Measurements from ENCODE around the gene TTC36.
"Not testable (repeated sequence)": the region's sequence is repeated elsewhere in the genome, so short reads cannot be mapped to it uniquely, and the experiment has no call there.

The TTC36 gene

DNA sequence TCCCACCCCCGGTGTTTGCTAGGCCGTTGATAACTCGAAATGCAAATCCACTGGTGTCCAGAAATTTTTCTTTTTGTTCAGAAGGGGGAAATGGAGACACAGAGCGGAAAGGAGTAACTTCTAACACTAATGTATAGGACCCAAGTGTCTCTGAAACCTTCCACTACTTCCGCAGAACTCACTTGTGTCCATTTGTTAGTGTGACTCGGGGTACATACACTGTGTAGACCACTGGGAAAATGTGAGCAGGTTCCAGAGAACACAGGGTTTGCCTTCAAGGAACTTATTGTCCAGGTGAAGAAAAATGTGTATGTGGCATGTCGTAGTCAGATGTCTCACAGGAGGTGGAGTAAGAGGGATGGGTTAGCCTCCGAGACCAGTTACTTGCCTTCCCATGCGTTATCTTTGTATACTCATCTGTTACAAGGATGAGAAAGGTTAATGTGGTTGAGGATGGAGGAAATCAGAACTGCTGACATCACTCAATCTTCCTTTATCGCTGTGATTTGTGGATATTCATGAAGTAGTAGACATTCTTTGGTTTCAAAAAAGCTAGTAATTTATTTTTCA lies 45.8 kb downstream of the TTC36 start:
- no peak overlapping the region for H3K27ac ChIP-seq (ENCODE audit: insufficient read depth, low read depth, low read length, poor library complexity, severe bottlenecking)
- 14 to 15% methylated on average over 10 of the region's 10 CpGs for WGBS, 2 experiments
- no peaks in the 10 kb centered on the region for H3K9me3 ChIP-seq (ENCODE audit: control insufficient read depth, low read length)
- no peaks in the 10 kb centered on the region for H3K36me3 ChIP-seq (ENCODE audit: control insufficient read depth, insufficient read depth, low read length)
- peak overlapping the region; percentile 99 for H3K4me3 ChIP-seq (ENCODE audit: insufficient read depth, low read depth, low read length)
- no peaks in the 10 kb centered on the region for H3K27me3 ChIP-seq (ENCODE audit: control insufficient read depth, insufficient read depth, low read length, poor library complexity, severe bottlenecking)
- no peaks in the 10 kb centered on the region for H3K4me1 ChIP-seq (ENCODE audit: control insufficient read depth, insufficient read depth, low read length)

DNA sequence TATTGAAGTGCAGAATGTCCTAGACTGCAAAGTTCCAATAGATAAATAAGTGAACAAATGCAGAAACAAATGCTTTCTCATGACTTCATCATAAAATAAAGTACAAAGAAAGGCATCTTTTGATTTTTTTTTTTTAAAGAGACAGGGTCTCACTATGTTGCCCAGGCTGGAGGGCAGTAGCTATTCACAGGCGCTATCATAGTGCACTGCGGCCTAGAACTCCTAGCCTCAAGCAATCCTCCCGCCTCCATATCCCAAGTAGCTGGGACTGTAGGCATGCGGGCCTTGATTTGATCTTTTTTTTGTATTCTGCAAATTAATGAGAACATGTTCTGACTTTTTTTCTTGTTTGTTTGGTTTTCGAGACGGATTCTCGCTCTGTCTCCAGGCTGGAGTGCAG lies 47.4 kb downstream of the TTC36 start:
- Histone ChIP-seq H3K27ac (ENCODE audit: insufficient read depth, low read depth, low read length, poor library complexity, severe bottlenecking) (no peak overlapping the region), H3K27me3 (ENCODE audit: control insufficient read depth, insufficient read depth, low read length, poor library complexity, severe bottlenecking) (no peaks in the 10 kb centered on the region), H3K4me3 (ENCODE audit: insufficient read depth, low read depth, low read length) (no peak overlapping the region), H3K4me1 (ENCODE audit: control insufficient read depth, insufficient read depth, low read length) (no peaks in the 10 kb centered on the region), H3K9me3 (ENCODE audit: control insufficient read depth, low read length) (no peaks in the 10 kb centered on the region), H3K36me3 (ENCODE audit: control insufficient read depth, insufficient read depth, low read length) (no peaks in the 10 kb centered on the region)
- 91 to 97% methylated on average over 7 of the region's 7 CpGs for WGBS, 2 experiments

DNA sequence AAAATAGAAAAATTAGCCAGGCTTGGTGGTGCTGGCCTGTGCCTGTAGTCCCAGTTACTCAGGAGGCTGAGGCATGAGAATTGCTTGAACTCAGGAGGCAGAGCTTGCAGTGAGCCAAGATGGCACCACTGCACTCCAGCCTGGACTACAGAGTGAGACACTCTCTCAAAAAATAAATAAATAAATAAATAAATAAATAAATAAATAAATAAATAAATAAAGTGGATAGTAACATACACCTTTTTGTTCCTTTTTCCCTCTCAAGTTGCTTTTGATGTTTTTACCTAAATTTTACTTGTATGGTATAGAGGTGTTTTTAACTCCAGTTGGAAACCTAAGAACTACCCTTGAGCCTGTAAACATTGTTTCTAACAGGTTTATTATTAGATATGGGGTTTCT lies 50.7 kb downstream of the TTC36 start:
- H3K9me3 ChIP-seq (ENCODE audit: control insufficient read depth, low read length); H3K27me3 ChIP-seq (ENCODE audit: control insufficient read depth, insufficient read depth, low read length, poor library complexity, severe bottlenecking); H3K27ac ChIP-seq (ENCODE audit: insufficient read depth, low read depth, low read length, poor library complexity, severe bottlenecking); H3K4me3 ChIP-seq (ENCODE audit: insufficient read depth, low read depth, low read length); H3K4me1 ChIP-seq (ENCODE audit: control insufficient read depth, insufficient read depth, low read length): not testable (repeated sequence)
- peaks cover 11% of the 10 kb centered on the region for H3K36me3 ChIP-seq (ENCODE audit: control insufficient read depth, insufficient read depth, low read length)
